Measurements from ENCODE around the gene SLC15A4. TPM values are rescaled to one million over a fixed set of nuclear protein-coding genes. Genes with fewer than 3 reads are reported as not detected.

Gene SLC15A4
- polyA plus RNA-seq, 12 donors, result 17.4 to 27.7 (median 21.8) TPM; not detected in 1

DNA sequence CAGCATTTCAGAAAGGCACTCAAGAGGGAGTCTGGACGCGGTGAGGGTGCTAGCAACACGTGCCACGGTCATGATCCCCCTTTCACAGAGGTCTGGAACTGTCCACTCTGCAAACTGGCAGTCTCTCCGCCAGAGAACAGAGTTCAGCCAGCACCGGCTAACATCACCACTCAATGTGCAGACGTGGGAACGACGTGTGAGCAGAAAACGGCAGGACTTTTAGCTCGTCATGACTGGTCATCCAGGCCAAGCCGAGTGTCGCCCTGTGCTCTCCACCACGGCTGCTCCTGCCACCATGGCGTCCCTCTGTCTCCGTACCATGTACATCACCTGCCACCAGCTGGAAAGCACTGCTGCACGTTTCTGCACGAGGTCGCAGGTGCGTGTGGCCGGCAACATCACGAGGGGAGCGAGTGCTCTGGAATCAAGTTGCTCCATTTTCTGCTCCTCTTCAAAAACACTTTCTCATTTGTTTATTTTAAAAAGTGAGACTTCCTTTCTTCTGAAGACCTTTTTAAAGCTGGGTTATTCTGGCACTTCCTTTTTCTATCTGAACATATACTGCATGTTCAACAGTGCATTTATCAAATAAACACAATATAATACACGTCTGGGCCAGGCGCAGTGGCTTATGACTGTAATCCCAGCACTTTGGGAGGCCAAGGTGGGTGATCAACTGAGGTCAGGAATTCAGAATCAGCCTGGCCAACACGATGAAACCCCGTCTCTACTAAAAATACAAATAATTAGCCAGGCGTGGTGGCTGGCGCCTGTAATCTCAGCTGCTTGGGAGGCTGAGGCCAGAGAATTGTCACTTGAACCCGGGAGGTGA, 28.0 kb downstream of the SLC15A4 start:
- DNase-seq, result no peak

DNA sequence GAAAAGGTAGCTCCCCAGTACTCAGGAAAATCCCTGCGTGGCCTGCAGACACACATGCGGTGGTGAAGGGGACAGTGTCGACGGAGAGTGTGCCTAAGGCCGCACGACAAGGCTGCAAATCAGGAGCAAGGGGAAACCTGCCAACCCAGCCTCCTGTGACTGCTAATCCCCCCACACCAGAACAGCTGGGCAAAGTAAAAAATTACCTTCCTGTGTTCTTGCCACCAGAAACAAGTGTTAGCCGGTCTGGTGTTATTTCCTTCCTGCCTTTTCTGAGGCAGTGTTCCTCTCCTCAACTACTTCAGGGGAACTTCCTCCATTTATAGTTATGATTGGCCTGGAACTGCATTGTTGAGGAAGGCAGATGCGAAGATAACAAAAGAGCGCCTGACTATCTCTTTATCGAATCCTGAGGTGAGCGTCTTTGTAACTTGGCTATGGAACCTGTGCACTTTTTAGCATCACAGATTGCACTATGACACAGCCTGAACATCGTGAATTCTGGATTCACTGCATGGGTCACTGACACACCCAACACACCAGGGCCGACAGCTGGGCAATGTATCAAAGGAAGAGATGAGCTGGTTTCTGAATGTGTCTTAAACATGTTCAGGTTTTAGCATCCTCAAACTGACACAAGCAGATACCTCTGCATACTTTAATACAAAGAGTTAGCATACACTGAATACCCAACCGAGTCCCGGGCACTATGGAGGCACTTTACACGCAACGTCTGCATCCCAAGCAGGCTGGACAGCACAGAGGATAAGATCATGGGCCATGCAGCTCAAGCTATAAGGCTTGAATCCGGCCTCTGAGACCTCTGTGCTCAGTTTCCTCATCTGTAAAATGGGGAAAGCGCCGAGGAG, 28.9 kb downstream of the SLC15A4 start:
- DNase-seq, result no peak

DNA sequence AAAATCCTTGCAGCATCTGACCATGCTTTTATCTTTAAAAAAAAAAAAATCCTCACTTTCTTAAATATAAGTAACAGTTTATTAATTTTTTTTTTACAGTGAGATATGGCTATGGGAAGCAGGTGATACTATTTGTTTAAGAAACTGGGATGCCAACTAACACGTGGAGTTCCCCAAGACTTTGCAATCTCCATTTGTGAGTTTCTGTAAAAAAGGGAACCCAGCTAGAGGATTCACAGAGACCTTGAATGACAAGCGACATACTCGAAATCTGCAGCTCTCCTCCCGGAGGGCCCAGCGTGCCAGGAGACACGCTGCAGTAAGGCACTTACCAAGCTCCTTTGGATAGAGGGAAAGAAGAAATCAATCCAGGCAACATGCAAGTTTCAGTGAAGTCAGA, 30.1 kb downstream of the SLC15A4 start:
- DNase-seq, result no peak

DNA sequence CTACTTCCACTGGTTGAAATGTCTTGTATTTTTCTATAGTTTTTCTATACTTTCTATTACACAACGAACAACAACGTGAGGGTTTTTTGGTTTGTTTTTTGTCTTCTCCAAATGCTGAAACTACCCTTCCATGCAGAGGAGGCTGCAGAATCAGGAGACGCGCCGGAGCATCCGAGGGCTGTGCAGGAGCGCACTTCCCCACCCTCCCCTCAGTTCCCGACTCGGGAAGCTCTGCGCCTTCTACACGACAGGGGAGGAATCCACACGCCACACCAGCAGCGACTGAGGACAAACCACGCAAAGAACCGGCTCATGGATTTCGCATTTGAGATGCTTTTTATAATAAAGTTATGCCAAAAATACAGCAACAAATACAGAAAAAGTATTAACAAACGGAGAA, 30.9 kb downstream of the SLC15A4 start:
- DNase-seq, result no peak

DNA sequence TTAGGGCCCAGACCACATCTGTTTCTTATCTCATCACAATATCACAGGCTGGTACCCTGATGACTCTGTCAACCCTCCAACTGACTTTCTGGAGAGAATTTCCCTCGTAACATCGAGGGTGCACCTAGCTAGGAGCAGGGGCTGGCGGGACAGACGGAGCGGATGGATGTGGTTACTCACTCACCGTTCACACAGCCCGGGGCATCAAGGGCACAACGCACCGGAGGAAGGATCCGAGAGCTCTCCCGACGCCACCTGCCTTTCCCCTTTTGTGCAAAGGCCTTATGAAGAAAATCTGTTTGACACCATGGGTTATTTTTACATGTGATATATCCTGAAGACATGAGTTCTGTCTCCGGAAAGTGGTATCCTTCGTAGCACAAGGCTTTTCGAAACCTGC, 31.4 kb downstream of the SLC15A4 start:
- DNase-seq, result no peak

DNA sequence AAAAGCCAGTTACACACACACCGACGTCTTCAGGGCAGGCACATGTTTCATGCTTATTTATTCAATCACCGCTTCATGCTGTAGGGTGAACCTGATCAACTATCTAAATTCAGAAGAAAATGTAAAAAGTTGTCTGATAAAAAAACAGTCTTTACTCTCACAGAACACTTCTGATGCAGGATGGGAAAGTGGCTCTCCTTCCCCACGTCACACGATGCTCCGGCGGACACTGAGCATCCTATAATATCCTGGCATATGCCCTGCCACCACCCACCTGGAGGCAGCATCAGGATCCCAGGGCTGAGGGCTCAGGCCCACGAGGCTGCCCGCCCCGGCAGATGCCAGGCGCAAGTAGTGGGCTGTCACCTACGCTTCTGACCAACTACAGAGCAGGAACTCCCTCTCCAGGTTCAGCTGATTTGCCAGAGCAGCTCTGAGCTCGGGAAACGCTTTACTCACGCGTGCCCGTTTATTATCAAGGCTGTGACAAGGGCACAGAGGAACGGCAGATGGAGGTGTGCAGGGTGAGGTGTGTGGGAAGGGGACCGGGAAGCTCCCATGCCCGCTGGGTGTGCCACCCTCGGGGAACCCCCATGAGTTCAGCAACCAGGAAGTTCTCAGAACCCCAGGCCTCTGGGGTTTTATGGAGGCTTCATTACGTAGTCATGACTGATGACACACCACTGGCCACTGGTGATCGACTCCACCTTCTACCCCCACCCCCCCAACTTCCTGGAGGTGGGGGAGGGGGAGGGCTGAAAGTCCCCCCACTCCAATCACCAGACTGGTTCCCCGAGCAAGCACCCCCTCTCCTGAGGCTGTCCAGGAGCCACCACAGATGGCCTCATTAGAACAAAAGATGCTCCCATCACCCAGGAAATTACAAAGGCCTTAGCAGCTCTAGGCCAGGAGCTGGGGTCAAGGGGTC, 32.1 kb downstream of the SLC15A4 start:
- DNase-seq, result no peak

DNA sequence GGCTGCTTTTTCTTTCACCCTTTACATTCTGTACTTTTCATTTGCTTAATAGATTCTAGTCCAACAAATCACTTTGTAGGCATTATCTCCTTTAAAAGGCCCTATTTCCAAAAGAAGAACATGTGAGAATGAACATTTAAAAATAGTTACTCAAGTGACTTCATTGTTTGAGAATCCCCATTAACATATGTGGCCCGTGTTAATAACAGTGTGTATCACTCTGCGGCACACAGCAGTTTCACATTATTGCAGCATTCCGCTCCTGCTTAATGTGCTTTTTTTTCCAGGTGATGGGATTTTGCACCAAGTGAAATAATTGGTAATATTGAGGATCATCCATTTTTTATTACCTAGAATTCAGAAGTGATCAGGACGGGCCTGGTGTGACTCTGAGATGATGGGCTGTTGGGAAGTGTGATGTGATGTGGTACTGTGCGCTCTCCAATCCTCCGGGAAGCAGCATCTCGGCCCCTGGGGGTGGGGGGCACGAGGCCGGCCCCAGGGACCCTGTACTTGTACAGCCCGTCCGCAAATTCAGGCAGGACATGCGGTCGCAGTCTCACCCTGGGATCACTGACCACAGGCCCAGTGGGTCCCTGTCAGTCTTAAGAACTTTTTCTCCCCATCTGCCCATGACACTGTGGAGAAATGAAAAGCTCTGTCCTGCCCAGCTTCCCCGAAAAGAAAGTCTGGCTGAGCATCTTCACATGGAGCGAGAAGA, 32.9 kb downstream of the SLC15A4 start:
- DNase-seq, result no peak

DNA sequence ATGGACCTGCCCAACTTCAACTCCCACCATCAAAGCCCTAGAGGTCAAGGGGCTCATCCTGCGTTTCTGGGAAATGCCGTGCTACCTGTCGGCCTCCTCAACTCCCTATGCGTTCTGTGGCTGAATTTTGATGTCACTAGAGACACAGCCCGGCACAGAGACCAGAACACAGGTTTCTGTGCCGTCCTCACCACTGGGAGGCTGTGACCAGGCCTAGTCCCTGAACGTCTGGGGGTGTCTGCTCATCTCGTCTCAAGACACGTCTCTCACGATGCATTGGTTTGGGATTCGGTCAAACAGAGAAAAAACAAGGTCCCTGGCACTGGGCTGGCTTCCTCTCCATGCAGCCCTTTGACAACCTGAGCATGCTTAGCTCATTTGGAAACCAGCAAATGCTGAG, 33.5 kb downstream of the SLC15A4 start:
- DNase-seq, result no peak

DNA sequence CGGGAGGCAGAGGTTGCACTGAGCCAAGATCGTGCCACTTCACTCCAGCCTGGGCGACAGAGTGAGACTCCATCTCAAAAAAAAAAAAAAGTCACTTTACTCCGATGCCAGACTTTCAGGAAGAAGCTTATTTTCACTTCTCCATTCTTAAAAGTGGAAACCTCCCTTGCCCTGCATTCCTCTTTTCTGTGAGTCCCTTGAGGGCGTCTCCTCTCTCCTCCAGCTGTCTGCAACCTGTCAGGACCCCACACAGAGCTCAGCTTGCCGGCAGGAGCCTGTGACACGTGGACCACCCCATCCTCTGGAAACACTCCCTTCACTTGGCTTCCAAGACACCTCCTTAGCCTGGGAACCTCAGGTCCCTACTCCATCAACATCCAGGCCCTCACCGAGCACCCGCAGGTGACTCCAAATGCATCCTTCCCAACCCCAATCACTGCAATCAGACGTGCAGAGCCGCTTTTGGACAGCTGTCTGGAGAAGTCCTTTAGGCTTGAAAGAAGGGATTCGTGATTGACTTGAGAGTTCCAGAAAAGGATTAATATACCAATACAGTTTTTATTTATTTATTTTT, 34.3 kb downstream of the SLC15A4 start:
- no peak for DNase-seq

DNA sequence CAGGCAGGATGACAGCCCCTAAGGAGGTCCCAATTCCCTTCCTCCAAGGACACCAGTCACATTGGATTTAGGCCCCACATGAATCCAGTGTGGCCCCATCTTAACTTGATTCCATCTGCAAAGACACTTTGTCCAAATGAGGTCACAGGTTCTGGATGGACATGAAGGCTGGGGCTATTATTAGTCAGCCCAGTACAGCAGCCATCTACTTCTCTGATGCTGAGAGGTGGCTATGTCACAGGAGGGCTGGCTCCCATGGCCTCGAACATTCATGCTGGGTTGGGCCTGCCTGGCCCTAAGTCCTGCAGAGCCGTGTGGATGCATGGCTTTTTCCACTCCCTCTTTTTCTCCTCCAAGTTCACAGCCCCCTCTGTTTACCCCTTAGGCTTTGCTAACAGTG, 35.9 kb downstream of the SLC15A4 start:
- no peak for DNase-seq

DNA sequence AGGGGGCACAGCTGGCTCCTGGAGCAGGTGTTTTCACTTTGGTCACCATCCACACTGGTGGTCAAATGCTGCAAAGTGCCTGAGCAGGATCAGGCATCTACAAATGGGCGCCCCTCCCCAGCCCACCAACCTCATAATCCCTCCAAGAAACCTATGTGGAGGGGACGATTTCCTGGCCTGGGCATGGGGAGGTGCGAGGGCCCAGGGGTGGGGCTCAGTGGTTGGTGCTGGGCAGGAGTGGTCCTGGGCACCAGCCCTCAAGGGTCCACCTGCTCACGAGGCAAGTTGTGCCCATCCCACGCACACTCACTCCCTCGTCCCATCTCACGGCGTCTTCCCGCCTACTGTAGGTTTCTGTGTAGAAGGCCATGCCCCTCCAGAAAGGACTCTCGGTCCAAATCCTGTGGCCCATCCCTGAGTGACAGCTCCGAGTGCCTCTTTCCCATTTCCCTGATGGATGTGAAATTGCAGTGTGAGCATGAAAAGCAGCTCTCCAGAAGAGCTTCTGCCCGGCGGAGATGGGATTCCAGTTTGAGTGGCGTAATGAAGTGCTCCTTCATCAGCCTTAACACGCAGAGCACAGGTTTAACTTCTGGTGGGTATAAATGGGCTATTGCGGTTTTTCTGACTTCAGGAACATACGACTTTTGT, 36.9 kb downstream of the SLC15A4 start:
- no peak for DNase-seq

DNA sequence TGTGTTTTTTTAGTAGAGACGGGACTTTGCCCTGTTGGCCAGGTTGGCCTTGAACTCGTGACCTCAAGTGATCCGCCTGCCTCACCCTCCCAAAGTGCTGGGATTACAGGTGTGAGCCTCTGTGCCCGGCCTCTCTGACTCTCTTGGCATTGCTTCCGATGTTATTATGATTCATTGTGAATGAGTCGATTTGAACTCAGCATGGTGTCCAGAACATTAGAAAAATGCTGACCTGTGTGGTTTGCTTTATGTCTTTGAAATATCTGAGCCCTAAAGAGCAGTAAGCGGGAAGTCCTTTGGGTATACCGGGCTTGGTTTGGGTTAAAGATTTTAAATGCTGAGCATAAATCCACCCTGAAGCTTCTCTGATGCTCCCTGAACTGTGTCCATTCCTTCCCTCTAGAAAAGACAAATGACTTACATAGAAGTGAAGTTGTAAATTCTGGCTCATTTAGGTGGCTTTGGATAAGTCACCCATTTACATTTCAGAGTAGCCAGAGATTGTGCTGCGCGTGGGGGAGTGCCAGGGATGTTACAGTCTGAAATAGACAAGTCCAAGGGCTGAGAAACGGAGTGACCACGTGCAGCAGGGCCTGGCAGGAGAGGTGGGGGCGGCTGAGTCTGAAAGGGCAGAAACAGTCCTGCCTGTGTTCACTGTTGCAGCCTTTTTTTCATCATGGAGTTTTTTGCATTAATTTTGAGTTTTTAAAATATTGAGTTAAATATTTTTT, 39.6 kb downstream of the SLC15A4 start:
- no peak for DNase-seq

DNA sequence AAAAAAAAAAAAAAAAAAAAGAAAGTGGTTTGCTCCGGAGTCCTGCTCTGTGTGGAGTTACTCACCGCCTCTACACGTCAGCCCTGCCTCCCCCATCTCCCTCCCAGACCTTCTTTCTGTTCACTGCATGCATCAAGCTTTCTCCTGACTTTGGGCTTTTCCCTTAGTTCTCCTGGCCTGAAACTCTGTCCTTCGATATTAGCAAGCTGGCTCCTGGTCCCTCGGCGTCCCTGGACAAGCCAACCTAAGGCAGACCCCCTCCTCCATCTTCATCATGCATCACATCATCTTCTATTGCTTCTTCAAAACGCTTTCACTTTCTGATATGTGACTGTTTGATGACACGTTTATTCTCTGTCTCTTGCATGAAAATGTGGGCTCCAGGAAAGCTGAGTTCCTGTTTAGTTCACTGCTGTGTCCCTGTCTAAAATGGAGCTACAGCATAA, 40.6 kb downstream of the SLC15A4 start:
- DNase-seq, result no peak

DNA sequence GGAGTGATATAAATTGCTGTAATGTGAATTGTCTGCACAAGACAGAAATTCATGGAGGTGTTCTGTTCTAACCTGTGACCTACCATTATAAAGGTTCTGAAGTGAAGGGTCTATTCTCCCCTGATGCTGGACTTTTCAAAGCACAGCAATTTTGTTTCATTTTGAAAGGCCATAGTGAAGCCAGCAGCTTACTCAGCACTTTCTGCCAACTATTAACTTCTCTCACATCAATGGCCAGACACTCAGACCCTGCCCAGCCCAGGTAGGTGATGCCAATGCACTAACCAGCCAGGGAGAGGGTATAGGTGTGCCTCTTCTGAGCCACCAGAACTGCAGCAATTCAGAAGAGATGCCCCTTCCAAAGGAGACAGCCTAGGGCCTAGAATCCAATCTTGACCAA, 43.9 kb downstream of the SLC15A4 start:
- no peak for DNase-seq

DNA sequence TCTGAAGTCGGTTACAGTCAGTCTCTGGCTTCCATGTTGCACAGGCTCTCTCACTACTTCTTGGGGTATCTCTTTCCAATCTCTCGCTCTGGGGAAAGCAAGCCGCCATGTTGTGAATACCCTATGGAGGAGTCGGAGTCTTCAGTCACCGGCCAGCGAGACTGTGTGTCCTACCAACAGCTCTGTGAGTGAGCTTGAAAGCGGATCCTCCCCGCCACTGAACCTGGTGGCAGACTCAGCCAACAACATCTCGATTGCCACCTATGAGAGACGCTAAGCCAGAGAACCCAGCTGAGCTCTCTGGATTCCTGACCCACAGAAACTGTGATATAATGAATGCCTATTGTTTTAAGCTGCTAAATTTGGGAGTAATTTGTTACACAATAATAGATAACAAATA, 51.5 kb downstream of the SLC15A4 start:
- DNase-seq, result no peak

DNA sequence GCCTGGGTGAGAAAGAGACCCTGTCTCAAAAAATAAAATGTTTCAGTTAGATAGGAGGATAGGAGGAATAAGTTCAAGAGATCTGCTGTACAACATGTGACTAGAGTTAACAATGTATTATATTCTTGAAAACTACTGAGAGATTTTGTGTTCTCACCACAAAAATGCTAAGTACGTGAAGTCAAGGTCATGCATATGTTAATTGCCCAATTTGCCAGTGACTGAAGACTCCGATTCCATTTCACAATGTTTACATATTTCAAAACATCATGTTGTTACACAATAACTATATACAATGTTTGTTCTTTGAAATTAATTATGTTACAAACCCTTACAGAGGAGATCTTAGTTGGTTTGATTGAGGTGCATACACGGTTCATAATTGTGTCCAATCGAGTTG, 52.1 kb downstream of the SLC15A4 start:
- DNase-seq, result no peak

DNA sequence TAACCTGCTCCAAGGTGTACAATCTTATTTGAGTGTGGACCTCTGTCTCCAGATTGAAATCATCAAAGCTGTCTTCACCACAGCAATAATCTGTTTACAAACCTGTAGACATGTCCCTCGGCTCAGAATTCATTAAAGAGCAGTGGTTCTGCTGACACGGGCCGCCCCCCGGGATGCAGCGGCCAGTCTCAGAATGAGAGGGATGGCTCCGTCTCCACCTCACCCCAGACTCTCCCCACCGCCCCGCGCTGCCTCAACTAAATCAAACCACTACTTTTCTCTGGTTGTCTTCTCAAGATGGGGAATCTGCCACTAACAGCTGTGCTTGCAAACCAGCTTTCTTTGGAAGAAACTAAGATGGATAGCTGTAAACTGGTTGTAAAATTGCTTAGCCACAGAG, 56.2 kb downstream of the SLC15A4 start:
- DNase-seq, result no peak

DNA sequence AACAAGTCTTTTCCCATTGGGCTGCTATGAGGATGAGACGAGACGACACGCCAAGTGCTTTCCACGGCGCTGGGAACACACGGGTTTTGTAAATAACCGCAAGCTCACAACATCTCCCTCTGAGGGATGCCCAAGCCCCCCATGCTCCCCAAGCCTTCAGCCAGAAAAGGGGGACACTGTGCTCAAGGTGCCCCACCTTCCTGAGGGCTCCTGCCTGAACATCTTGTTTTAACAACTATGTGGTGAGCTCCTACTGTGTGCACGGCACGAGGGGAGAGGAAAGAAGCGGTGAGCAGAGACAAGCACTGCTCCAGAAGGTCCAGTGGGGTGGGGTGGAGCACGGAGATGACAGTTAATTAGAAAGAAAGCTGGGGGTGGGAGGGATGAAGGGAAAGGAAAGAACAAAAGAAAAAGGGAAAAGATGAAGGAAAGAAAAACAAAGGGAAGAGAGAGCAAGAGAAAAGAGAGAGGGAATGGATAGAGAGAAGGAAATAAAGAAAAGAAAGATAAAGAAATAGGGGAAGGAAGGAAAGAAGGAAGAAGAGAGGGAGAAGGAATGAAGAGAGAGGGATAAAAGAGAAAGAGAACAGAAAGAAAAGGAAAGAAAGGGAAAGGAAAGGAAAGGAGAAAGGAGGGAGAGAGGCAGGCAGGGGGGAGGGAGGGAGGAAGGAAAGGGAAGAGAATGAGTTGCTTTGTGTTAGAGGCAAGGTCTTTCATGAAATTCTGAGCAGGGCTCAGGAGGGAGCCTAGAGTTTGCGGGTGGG, 56.8 kb downstream of the SLC15A4 start:
- no peak for DNase-seq

DNA sequence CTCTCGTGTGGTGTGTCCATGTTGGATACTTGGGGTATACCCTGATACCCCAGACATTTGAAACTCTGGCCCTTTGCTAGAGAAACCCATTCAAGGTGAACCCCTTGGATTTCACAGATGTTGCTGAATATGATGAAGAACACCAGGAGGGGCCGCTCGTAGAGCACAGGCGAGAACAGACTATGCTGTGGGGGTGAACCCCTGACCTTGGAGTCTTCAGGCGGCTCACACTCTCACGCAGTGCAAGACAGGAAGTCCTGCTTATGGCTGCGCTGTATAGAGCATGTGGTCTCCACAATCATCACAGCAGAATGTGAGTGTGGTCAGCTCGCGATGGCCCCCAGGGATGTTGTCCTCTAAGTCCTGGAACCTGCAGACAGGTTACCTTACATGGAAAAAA, 60.4 kb downstream of the SLC15A4 start:
- no peak for DNase-seq

Data from muscle of arm (tissue), 12 donors.